SK-N-SH (cell line): ENCODE data around the gene CLCN2. TPM values are rescaled to one million over a fixed set of nuclear protein-coding genes. Genes with fewer than 3 reads are reported as not detected.

Experiments
- CTCF ChIA-PET: fragments of 300-600, 350-600 bp; formaldehyde crosslinking; extraction: SDS; loops from one replicate; lab custom pipeline; 2021; lab: Yijun Ruan, JAX
- POLR2A ChIA-PET: fragments of 350-600 bp; sonication (Branson Sonifier 250); formaldehyde crosslinking; extraction: SDS; loops from one replicate; lab custom pipeline; 2020; ENCODE audit warnings: antibody characterized with exemption, inconsistent platforms; lab: Yijun Ruan, JAX
- DNase-seq: peaks from one replicate; pipeline ENCODE4 v3.0.0; 2012
- H2AFZ ChIP-seq: fragments of 200-600 bp; sonication (generic); 2 replicates; pipeline ENCODE4 v1.8.1; 2016; ENCODE audit warnings: antibody characterized with exemption, mild to moderate bottlenecking, low read depth
- H3F3A ChIP-seq: fragments of 200-600 bp; sonication (generic); replicated peaks from 2 replicates; pipeline ENCODE3; 2016; ENCODE audit warnings: antibody characterized with exemption, mild to moderate bottlenecking; ENCODE audit not compliant: insufficient read depth
- H3K27ac ChIP-seq, 2 experiments: fragments of 200-500 bp in 1 of 2; fragments of 200-600 bp in 1 of 2; sonication (Bioruptor generic) in 1 of 2; sonication (generic), shearing (Covaris generic) in 1 of 2; 2 replicates each; pipeline versions ENCODE4 v1.5.1 to v1.6.1; 2014 to 2016; ENCODE audit warnings: low read depth in 2 of 2, inconsistent platforms in 1 of 2, low read length in 1 of 2, mild to moderate bottlenecking in 1 of 2, mixed read lengths in 1 of 2
- H3K27me3 ChIP-seq: fragments of 200-600 bp; sonication (generic), shearing (Covaris generic); 2 replicates; pipeline ENCODE4 v1.6.1; 2016; ENCODE audit warnings: mixed run types; ENCODE audit not compliant: insufficient read depth
- H3K36me3 ChIP-seq, 2 experiments: fragments of 200-500 bp in 1 of 2; fragments of 200-600 bp in 1 of 2; sonication (Bioruptor generic) in 1 of 2; sonication (generic) in 1 of 2; replicated peaks in 1 of 2; 2 replicates each; pipeline versions ENCODE3 to v1.5.1; 2014 to 2016; ENCODE audit warnings: low read length in 1 of 2, mild to moderate bottlenecking in 1 of 2; ENCODE audit not compliant: insufficient read depth in 2 of 2, control insufficient read depth in 1 of 2
- H3K4me1 ChIP-seq, 2 experiments: fragments of 200-500 bp in 1 of 2; fragments of 200-600 bp in 1 of 2; sonication (Bioruptor generic) in 1 of 2; sonication (generic), shearing (Covaris generic) in 1 of 2; 2 replicates each; pipeline versions ENCODE4 v1.5.1 to v1.6.1; 2014 to 2016; ENCODE audit warnings: low read depth in 1 of 2, low read length in 1 of 2, mixed run types in 1 of 2; ENCODE audit not compliant: insufficient read depth in 2 of 2, control insufficient read depth in 1 of 2
- H3K4me2 ChIP-seq: fragments of 200-600 bp; sonication (generic), shearing (Covaris generic); 2 replicates; pipeline ENCODE4 v1.6.1; 2017; ENCODE audit warnings: mixed run types
- H3K4me3 ChIP-seq, 2 experiments: fragments of 200-500 bp in 1 of 2; fragments of 200-600 bp in 1 of 2; sonication (Bioruptor generic) in 1 of 2; sonication (generic), shearing (Covaris generic) in 1 of 2; 2 replicates each; pipeline versions ENCODE4 v1.5.1 to v1.8.1; 2014 to 2016; ENCODE audit warnings: low read depth in 2 of 2, inconsistent platforms in 1 of 2, low read length in 1 of 2, mild to moderate bottlenecking in 1 of 2, mixed read lengths in 1 of 2, moderate library complexity in 1 of 2
- H3K79me2 ChIP-seq: fragments of 200-600 bp; sonication (generic); 2 replicates; pipeline ENCODE4 v1.8.1; 2017; ENCODE audit warnings: mild to moderate bottlenecking; ENCODE audit not compliant: insufficient read depth
- H3K9ac ChIP-seq: fragments of 200-600 bp; sonication (generic); 2 replicates; pipeline ENCODE4 v1.6.1; 2017; ENCODE audit warnings: mixed run types
- H3K9me2 ChIP-seq: fragments of 200-600 bp; sonication (generic); 2 replicates; pipeline ENCODE4 v1.6.1; 2017; ENCODE audit warnings: mixed run types
- H3K9me3 ChIP-seq: fragments of 200-600 bp; sonication (generic); 2 replicates; pipeline ENCODE4 v1.6.1; 2017; ENCODE audit warnings: mixed run types, mild to moderate bottlenecking, moderate library complexity
- H4K20me1 ChIP-seq: fragments of 200-600 bp; sonication (generic); 2 replicates; pipeline ENCODE4 v1.6.1; 2017; ENCODE audit warnings: mild to moderate bottlenecking, mixed run types; ENCODE audit not compliant: insufficient read depth
- CHD2 ChIP-seq: fragments of 150-350 bp; IDR thresholded peaks from 2 replicates; pipeline ENCODE4 v1.6.1; 2018; ENCODE audit warnings: low read length; ENCODE audit not compliant: partially characterized antibody
- ELF1 ChIP-seq: IDR thresholded peaks from 2 replicates; pipeline ENCODE4 v1.4.0; 2012
- EP300 ChIP-seq, 2 experiments: IDR thresholded peaks; 2 replicates each; pipeline versions ENCODE4 v1.4.0 to v1.6.1; 2012; ENCODE audit warnings: borderline replicate concordance in 1 of 2, low read depth in 1 of 2, low read length in 1 of 2
- EZH2phosphoT487 ChIP-seq: fragments of 200-600 bp; sonication (generic); IDR thresholded peaks from 2 replicates; pipeline ENCODE4 v1.6.1; 2017; ENCODE audit warnings: low read depth, mixed run types, mild to moderate bottlenecking, antibody characterized with exemption, moderate library complexity, borderline replicate concordance
- JUND ChIP-seq: IDR thresholded peaks from 2 replicates; pipeline ENCODE4 v1.4.0; 2012
- MXI1 ChIP-seq: IDR thresholded peaks from 2 replicates; pipeline ENCODE4 v1.6.1; 2012; ENCODE audit warnings: mild to moderate bottlenecking, low read depth, low read length, improper control_type of control experiment
- NFIC ChIP-seq: IDR thresholded peaks from 2 replicates; pipeline ENCODE4 v1.4.0; 2012; ENCODE audit warnings: borderline replicate concordance
- NRF1 ChIP-seq: IDR thresholded peaks from 2 replicates; pipeline ENCODE4 v1.6.1; 2012; ENCODE audit warnings: low read depth, mild to moderate bottlenecking, low read length
- POLR2AphosphoS5 ChIP-seq: IDR thresholded peaks from 2 replicates; pipeline ENCODE4 v1.6.1; 2012; ENCODE audit warnings: low read depth, low read length
- RAD21 ChIP-seq: IDR thresholded peaks from 2 replicates; pipeline ENCODE4 v1.6.1; 2012; ENCODE audit warnings: mild to moderate bottlenecking, low read length
- RXRA ChIP-seq: IDR thresholded peaks from 2 replicates; pipeline ENCODE4 v1.4.0; 2012; ENCODE audit warnings: low read depth, mild to moderate bottlenecking, borderline replicate concordance
- SMC3 ChIP-seq: IDR thresholded peaks from 2 replicates; pipeline ENCODE4 v1.6.1; 2012; ENCODE audit warnings: low read depth, low read length, improper control_type of control experiment
- TEAD4 ChIP-seq: IDR thresholded peaks from 2 replicates; pipeline ENCODE4 v1.4.0; 2012; ENCODE audit warnings: mild to moderate bottlenecking, borderline replicate concordance; ENCODE audit not compliant: insufficient read depth
- WGBS: methylation state at CpG from one replicate; pipeline ENCODE4 v1.1.6; 2017; ENCODE audit warnings: low lambda C conversion rate; 5-methylcytosine and 5-hydroxymethylcytosine counted together
- polyA plus RNA-seq, 3 experiments: library from polyadenylated mRNA; depleted of rRNA; stranded (reverse); fragments of >200 nt; gene quantifications; 2 replicates each; pipeline ENCODE4 v1.2.3, GENCODE V29; 2012
- TF ChIP-seq, protein P1 (sequence below): fragments of 200-600 bp; sonication (generic); IDR thresholded peaks from 2 replicates; pipeline ENCODE4 v1.6.1; 2017; ENCODE audit warnings: antibody characterized with exemption, mild to moderate bottlenecking, moderate library complexity
- TF ChIP-seq, protein P2 (sequence below): IDR thresholded peaks from 2 replicates; pipeline ENCODE4 v1.4.0; 2012; ENCODE audit warnings: low read depth, borderline replicate concordance
- TF ChIP-seq, protein P3 (sequence below): IDR thresholded peaks from 2 replicates; pipeline ENCODE4 v1.4.0; 2012; ENCODE audit warnings: low read depth, borderline replicate concordance
- TF ChIP-seq, protein P4 (sequence below): IDR thresholded peaks from 2 replicates; pipeline ENCODE4; 2012
- TF ChIP-seq, protein P5 (sequence below): fragments of 150-350 bp; IDR thresholded peaks from 2 replicates; pipeline ENCODE4 v1.6.1; 2017; ENCODE audit warnings: antibody characterized with exemption, low read length, low read depth, borderline replicate concordance
- TF ChIP-seq, protein P6 (sequence below): IDR thresholded peaks from 2 replicates; pipeline ENCODE4 v1.6.1; 2012; ENCODE audit warnings: mild to moderate bottlenecking, low read depth, low read length, moderate library complexity

CLCN2 gene
- polyA plus RNA-seq, 1 of the 3 experiments (the other 2 are of a cell fraction): 9.1 TPM

DNA sequence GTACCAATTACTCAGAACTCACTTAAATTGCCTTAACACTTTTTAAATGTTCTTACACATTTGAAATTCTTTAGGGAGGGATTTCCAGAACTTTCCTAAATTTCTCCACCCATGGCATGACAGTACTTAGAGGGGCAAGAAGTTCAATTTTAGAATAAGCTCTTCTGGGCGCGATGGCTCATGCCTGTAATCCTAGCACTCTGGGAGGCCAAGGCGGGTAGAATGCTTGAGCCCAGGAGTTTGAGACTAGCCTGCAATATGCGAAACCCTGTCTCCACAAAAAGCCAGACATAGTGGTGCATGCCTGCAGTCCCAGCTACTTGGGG lies 13.4 kb downstream of the CLCN2 start:
- CTCF ChIA-PET: interaction anchor here (1.0 to 3.5 kb wide), 4 partner anchors 9 to 23 kb away, joined by 3 to 15 read pairs (median 6); no protein-coding TSS in a partner anchor
- no peak overlapping the region for H3K27ac ChIP-seq
- no peak overlapping the region for H3K4me3 ChIP-seq
- no peak overlapping the region for H3K4me2 ChIP-seq
- DNase-seq: no peak
- H3K9ac ChIP-seq: no peak overlapping the region
- peaks cover 0 to 14% of the 10 kb centered on the region in 2 experiments; a peak in 2 of 4 replicates for H3K4me1 ChIP-seq
- no peak overlapping the region for H2AFZ ChIP-seq
- TF ChIP-seq RXRA (no peak), RAD21 (no peak), POLR2AphosphoS5 (no peak), MXI1 (no peak), TEAD4 (no peak), SMC3 (no peak), EP300 (IDR thresholded peaks at IDR 0.05; ENCODE audit: borderline replicate concordance in 1 of 2, low read depth in 1 of 2, low read length in 1 of 2) (no peak), EZH2phosphoT487 (no peak), CHD2 (no peak), NRF1 (no peak), JUND (no peak), ELF1 (no peak), NFIC (no peak)
- TF ChIP-seq, protein P1, sequence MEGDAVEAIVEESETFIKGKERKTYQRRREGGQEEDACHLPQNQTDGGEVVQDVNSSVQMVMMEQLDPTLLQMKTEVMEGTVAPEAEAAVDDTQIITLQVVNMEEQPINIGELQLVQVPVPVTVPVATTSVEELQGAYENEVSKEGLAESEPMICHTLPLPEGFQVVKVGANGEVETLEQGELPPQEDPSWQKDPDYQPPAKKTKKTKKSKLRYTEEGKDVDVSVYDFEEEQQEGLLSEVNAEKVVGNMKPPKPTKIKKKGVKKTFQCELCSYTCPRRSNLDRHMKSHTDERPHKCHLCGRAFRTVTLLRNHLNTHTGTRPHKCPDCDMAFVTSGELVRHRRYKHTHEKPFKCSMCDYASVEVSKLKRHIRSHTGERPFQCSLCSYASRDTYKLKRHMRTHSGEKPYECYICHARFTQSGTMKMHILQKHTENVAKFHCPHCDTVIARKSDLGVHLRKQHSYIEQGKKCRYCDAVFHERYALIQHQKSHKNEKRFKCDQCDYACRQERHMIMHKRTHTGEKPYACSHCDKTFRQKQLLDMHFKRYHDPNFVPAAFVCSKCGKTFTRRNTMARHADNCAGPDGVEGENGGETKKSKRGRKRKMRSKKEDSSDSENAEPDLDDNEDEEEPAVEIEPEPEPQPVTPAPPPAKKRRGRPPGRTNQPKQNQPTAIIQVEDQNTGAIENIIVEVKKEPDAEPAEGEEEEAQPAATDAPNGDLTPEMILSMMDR: no peak
- TF ChIP-seq, protein P2, sequence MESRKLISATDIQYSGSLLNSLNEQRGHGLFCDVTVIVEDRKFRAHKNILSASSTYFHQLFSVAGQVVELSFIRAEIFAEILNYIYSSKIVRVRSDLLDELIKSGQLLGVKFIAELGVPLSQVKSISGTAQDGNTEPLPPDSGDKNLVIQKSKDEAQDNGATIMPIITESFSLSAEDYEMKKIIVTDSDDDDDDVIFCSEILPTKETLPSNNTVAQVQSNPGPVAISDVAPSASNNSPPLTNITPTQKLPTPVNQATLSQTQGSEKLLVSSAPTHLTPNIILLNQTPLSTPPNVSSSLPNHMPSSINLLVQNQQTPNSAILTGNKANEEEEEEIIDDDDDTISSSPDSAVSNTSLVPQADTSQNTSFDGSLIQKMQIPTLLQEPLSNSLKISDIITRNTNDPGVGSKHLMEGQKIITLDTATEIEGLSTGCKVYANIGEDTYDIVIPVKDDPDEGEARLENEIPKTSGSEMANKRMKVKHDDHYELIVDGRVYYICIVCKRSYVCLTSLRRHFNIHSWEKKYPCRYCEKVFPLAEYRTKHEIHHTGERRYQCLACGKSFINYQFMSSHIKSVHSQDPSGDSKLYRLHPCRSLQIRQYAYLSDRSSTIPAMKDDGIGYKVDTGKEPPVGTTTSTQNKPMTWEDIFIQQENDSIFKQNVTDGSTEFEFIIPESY: no peak
- TF ChIP-seq, protein P3, sequence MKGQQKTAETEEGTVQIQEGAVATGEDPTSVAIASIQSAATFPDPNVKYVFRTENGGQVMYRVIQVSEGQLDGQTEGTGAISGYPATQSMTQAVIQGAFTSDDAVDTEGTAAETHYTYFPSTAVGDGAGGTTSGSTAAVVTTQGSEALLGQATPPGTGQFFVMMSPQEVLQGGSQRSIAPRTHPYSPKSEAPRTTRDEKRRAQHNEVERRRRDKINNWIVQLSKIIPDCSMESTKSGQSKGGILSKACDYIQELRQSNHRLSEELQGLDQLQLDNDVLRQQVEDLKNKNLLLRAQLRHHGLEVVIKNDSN: no peak
- TF ChIP-seq, protein P4, sequence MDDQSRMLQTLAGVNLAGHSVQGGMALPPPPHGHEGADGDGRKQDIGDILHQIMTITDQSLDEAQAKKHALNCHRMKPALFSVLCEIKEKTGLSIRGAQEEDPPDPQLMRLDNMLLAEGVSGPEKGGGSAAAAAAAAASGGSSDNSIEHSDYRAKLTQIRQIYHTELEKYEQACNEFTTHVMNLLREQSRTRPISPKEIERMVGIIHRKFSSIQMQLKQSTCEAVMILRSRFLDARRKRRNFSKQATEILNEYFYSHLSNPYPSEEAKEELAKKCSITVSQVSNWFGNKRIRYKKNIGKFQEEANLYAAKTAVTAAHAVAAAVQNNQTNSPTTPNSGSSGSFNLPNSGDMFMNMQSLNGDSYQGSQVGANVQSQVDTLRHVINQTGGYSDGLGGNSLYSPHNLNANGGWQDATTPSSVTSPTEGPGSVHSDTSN: no peak
- TF ChIP-seq, protein P5, sequence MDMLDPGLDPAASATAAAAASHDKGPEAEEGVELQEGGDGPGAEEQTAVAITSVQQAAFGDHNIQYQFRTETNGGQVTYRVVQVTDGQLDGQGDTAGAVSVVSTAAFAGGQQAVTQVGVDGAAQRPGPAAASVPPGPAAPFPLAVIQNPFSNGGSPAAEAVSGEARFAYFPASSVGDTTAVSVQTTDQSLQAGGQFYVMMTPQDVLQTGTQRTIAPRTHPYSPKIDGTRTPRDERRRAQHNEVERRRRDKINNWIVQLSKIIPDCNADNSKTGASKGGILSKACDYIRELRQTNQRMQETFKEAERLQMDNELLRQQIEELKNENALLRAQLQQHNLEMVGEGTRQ: no peak
- TF ChIP-seq, protein P6, sequence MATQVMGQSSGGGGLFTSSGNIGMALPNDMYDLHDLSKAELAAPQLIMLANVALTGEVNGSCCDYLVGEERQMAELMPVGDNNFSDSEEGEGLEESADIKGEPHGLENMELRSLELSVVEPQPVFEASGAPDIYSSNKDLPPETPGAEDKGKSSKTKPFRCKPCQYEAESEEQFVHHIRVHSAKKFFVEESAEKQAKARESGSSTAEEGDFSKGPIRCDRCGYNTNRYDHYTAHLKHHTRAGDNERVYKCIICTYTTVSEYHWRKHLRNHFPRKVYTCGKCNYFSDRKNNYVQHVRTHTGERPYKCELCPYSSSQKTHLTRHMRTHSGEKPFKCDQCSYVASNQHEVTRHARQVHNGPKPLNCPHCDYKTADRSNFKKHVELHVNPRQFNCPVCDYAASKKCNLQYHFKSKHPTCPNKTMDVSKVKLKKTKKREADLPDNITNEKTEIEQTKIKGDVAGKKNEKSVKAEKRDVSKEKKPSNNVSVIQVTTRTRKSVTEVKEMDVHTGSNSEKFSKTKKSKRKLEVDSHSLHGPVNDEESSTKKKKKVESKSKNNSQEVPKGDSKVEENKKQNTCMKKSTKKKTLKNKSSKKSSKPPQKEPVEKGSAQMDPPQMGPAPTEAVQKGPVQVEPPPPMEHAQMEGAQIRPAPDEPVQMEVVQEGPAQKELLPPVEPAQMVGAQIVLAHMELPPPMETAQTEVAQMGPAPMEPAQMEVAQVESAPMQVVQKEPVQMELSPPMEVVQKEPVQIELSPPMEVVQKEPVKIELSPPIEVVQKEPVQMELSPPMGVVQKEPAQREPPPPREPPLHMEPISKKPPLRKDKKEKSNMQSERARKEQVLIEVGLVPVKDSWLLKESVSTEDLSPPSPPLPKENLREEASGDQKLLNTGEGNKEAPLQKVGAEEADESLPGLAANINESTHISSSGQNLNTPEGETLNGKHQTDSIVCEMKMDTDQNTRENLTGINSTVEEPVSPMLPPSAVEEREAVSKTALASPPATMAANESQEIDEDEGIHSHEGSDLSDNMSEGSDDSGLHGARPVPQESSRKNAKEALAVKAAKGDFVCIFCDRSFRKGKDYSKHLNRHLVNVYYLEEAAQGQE: no peak
- H3F3A ChIP-seq: peaks cover under 1% of the 10 kb centered on the region
- no peaks in the 10 kb centered on the region for H4K20me1 ChIP-seq
- H3K79me2 ChIP-seq: no peaks in the 10 kb centered on the region
- WGBS: 91% methylated on average over 4 of the region's 4 CpGs
- POLR2A ChIA-PET: interaction anchor here (0.7 to 3.0 kb wide), 4 partner anchors 9 to 318 kb away, joined by 3 to 12 read pairs (median 8); partner anchors contain the start of genes CLCN2 and POLR2H
- no peaks in the 10 kb centered on the region for H3K27me3 ChIP-seq
- no peaks in the 10 kb centered on the region for H3K9me2 ChIP-seq
- no peaks in the 10 kb centered on the region for H3K9me3 ChIP-seq
- peaks cover 3 to 43% of the 10 kb centered on the region in 2 experiments for H3K36me3 ChIP-seq
